SKM-1 treated with dmso at 0.1 percent for 144 hours (cell line): ENCODE data around the gene ITGBL1.

Experiments
- DNase-seq: peaks from one replicate; lab custom pipeline; 2025; ENCODE audit not compliant: unreplicated experiment; lab: John Stamatoyannopoulos, UW

The ITGBL1 gene

DNA sequence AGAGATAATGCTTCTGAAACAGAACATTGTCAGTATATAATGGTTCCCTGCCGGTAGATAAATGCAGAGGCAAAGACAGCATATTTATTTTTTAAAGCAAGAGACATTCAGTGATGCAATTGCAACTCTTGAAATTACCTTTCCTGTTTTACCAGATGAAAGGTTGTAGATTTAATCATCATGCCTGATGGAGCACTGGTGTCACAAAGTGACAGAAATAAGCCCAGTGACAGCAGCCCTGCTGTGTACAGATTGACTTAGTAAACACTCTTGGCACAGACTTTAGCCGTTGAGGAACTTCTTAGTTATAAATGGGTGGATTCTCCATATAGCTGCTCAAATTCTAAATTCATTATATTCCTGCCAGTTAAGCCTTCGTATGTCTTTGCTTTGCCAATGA lies 172.5 kb downstream of the ITGBL1 start:
- DNase-seq = no peak

GRCh38 chr13:101626925-101627555 lies 174.6 kb downstream of the ITGBL1 start:
- DNase-seq = no peak

DNA sequence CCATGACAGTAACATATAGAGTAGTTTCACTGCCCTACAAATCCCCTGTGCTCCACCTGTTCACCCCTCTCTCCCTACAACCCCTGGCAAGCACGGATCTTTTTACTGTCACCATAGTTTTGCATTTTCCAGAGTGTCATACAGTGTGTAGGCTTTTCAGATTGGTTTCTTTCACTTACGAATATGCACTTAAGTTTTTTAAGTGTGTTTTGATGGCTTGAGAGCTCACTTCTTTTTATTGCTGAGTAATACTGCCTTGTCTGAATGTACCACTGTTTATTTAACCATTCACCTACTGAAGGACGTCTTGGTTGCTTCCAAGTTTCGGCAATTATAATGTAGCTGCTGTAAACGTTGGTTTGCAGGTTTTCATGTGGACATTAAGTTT lies 175.1 kb downstream of the ITGBL1 start:
- DNase-seq = no peak

GRCh38 chr13:101628900-101629299 lies 176.4 kb downstream of the ITGBL1 start:
- DNase-seq = no peak

DNA sequence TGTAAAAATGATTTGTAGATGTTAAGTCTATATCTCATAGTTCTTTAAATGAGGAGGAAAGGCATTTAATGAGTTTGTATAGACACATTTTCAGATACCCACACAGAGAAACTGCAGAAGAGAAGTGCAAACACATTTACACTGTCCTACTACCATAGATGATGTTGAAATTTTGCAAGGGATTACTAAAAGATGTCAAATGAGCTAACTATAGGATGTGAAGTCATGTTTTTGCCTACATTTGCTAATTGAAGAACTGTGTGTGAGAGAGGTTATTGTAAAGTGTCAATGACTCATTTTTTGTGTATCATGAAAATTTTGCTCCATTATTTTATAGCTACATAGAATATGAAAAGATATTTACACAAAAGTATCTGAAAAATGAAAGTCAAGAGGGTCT lies 178.9 kb downstream of the ITGBL1 start:
- peak; percentile 9 for DNase-seq

GRCh38 chr13:101634142-101634541 lies 181.7 kb downstream of the ITGBL1 start:
- DNase-seq = no peak

GRCh38 chr13:101639711-101640110 lies 187.2 kb downstream of the ITGBL1 start:
- no peak for DNase-seq

- no peak for DNase-seq
These were observed 188.4 kb downstream of the ITGBL1 start for GRCh38 chr13:101640788-101641400.

DNA sequence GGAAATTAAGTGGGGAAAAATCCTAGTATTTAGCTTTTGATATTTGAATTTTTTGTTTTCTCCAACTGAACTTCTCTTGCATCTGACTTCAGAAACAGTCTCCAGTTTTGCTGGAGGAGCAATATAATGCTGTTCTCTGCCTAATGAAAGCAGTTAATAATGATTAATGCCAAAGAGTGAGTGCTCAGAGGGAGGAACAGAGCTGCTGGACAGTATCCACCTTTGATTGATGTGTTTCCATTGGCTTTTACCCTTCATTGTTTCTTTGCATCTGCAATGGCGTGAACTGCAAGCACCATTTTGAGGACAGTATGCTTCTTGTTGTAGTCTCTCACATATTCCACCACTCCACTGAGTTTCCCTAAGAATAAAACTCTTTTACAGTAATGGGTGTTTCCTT lies 193.4 kb downstream of the ITGBL1 start:
- no peak for DNase-seq

DNA sequence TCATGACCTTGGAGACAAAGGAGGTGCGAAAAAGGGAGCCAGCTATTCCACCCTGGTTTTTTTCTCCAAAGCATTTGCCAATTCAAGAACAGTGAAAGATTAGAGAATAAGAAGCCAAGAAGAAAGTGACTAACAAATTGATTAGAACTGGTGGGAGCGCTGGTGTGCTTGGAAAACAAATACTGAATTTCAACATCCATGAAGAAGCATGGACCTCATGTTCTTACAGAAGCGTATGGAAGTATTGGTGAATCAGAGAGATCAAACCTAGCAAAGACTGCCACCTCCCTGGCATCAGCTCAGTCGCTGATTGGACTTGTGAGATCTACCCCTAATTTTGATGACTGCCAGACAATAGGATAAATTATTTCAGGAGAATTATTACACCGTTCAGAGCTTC lies 195.3 kb downstream of the ITGBL1 start:
- no peak for DNase-seq

DNA sequence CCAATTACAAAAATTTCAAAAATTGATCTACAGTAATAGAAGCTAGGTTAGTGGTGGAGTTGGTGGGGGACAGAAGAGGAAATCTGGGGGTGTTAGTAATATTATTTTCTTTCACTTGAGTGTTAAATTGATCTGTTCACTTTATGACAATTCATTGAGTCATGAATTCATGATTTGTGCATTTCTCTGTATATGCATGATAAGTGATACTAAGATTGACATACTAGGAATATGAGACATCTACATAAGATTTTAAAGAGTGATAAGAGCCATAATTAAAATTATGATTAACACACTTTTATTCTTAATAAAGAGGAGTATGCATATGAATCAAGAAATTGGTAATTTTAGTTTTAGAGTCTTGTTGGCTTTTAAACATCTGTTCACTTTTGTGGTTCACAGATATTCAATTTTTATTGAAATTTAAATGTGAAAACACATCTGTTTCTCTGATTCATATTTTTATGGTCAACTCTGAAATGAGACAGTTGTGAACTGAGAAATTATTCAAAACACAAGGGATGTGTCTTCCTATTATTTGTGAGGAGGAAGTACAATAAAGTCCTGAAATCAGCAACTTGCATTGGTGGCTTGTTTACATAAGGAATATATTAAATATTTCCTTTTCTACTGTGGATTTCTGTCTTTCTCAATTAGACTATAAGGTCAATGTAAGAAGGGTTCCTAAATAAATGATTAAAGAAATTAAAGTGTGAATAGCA lies 196.5 kb downstream of the ITGBL1 start:
- no peak for DNase-seq

GRCh38 chr13:101649488-101650126 lies 197.1 kb downstream of the ITGBL1 start:
- DNase-seq = peak; percentile 66

GRCh38 chr13:101654883-101655282 lies 202.4 kb downstream of the ITGBL1 start:
- DNase-seq = no peak

- peak; percentile 42 for DNase-seq
These were observed 203.0 kb downstream of the ITGBL1 start for GRCh38 chr13:101655435-101655834.

- no peak for DNase-seq
These were observed 208.2 kb downstream of the ITGBL1 start for GRCh38 chr13:101660711-101661110.

GRCh38 chr13:101661839-101662238 lies 209.4 kb downstream of the ITGBL1 start:
- no peak for DNase-seq

- no peak for DNase-seq
These were observed 221.1 kb downstream of the ITGBL1 start for GRCh38 chr13:101673360-101674105.

DNA sequence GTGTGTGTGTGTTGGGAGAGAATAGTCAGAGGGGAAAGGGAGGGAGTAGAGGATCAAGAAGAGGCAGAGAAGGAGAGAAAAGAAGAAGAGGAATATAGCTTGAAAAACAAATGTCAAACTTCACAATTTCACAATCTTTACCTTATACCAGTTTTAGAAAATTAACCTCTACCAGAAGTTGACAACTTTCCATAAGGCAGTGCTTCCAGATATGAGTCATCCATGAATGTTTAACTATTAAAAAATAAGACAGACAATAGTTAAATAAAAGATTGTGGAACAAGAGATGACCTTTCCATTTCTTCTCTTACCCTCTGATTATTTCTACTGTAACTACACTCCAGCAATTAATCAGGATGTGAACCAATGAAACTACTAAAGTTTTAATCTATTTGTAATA lies 229.4 kb downstream of the ITGBL1 start:
- no peak for DNase-seq

DNA sequence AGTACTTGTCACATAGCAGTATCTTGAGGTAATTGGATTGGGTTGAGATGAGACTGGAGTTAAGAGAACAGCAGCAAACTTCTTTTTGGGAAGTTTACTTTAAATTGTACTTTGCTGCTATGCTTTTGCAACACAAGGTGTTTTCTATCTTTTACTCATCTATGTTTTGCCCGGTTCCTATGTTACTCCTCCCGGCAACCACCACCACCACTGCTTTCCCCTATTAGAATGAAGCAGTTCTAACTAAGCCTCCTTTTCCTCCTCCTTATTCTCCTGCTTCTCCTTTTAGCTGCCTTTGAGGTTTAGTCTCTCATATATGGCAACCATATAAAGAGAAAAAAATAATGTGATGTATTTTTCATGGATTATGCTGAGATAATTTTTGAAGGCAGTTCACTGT lies 233.5 kb downstream of the ITGBL1 start:
- DNase-seq = no peak

DNA sequence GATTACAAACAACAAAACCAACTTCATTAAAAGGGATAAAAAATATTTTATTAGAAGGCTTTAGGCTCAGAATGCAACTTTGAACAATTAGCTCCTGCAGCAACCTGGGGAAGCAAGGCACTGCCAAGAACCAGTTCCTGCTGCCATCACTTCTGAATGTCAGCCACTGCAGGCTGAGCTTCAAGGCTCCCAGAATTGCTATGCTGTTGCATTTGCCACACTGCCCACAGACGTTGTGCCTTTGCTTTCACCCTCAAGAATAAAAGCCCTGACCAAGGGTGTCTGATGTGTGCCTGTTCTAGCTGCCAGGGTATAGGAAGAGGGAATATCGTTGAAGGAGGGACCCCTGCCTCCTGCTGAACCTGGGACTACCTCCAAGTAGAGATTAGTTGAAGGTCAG lies 238.4 kb downstream of the ITGBL1 start:
- DNase-seq = no peak

- DNase-seq = no peak
These were observed 238.9 kb downstream of the ITGBL1 start for GRCh38 chr13:101691341-101691860.
